A549 treated with RU486 at 1 μM for 4 hours (cell line): ENCODE data around the gene VGLL1. TPM values are rescaled to one million over a fixed set of nuclear protein-coding genes. Genes with fewer than 3 reads are reported as not detected.

Source experiments
- total RNA-seq: library from RNA; stranded (reverse); fragments of 200-300 nt; extraction: Qiagen RNA extraction; gene quantifications from 5 replicates; pipeline ENCODE4 v1.2.3, GENCODE V29; 2022; ENCODE audit warnings: low read depth

The VGLL1 gene, protein sequence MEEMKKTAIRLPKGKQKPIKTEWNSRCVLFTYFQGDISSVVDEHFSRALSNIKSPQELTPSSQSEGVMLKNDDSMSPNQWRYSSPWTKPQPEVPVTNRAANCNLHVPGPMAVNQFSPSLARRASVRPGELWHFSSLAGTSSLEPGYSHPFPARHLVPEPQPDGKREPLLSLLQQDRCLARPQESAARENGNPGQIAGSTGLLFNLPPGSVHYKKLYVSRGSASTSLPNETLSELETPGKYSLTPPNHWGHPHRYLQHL
- not detected in 5 replicates for total RNA-seq

DNA sequence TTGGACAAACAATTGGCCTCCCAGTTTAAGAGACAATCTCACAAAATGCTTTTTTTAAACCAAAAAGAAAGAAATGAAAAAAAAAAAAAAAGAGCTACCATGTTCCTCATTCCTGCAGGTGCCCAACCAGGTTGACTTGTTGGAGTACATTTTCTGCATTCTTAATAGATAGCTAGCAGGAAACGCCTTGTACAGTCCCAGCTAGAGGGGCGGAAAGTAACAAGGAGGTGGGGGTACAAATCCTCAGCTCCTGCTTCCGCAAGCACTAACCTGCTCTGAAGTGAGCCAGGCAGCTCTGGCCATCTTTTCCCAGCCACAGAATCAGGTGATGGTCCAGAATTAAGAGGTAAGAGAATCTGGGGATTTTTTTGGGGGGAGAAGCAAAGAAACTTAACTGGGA, at the start of gene VGLL1:
Gene VGLL1, plus strand, starts transcription at position 265 of the 400 bp plus-strand sequence. CDS start 3,806 bp downstream, outside the sequence.

DNA sequence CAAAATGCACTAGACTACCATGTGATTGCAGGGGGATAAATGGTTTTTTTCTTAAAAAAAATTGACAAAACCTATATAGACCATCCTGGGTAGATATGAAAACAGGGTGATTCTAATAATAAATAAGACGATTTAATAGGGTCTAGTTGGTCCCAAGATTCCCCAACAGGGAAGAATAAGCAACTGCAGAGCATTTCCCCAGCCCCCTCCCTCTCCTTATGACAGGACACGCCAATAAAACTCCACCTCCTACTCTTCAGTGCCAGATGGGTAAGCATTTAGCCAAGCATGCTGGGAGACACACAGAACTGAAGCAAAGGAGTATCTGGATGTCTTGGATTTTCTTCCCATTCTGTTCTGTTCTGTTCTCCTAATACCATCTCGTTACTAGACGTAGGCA, 44.4 kb upstream of the VGLL1 start, which contains the start of gene BRS3:
Gene BRS3, plus strand, starts transcription at position 301 of the 400 bp plus-strand sequence. CDS start 168 bp downstream, outside the sequence.

DNA sequence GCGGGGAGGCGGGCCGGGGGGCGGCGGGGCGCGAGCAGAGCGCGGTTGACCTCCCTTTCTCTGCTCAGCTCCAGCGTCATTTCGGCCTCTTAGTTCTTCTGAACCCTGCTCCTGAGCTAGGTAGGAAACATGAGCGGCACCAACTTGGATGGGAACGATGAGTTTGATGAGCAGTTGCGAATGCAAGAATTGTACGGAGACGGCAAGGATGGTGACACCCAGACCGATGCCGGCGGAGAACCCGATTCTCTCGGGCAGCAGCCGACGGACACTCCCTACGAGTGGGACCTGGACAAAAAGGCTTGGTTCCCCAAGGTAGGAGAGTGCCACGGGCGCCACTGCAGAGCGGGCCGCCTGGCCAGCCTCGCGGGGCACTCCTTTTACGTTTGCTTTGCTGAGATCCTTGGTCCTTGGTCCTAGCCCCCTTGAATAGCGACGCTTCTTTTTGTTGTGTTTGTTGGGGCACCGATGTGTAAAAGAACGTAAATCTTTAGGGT, 34.4 kb upstream of the VGLL1 start, which contains the start of gene HTATSF1:
Gene HTATSF1, plus strand, starts transcription at position 37 of the 497 bp plus-strand sequence. Its CDS starts 93 bp downstream, at position 130.

Other genes with a start within 250 kb of the VGLL1 start
- gene ADGRG4, start 231.3 kb upstream of the VGLL1 start, total RNA-seq: not detected in 5 replicates
- not detected in 5 replicates for gene BRS3, start 44.3 kb upstream of the VGLL1 start, total RNA-seq
- gene HTATSF1, start 34.6 kb upstream of the VGLL1 start, total RNA-seq: 47.4 to 73.8 TPM (median 61.2 TPM) in 5 replicates
- not detected in 5 replicates for gene CD40LG, start 115.9 kb downstream of the VGLL1 start, total RNA-seq
- 0.09 to 0.25 TPM (median 0.18 TPM) in 5 replicates for gene ARHGEF6, start 248.7 kb downstream of the VGLL1 start, total RNA-seq